Suppressor macrophage treated with lipopolysaccharide for 1 hour (primary cell): ENCODE data around the gene CCZ1.
A peak's percentile ranks its signal among the peaks of the same experiment; 100 is the strongest.
"Not testable (repeated sequence)": the region's sequence is repeated elsewhere in the genome, so short reads cannot be mapped to it uniquely, and the experiment has no call there.

ENCODE experiments used
- DNase-seq, 3 donors: peaks; one replicate each; pipeline ENCODE4 v3.0.0-alpha.2; 2020 to 2022

CCZ1 gene

DNA sequence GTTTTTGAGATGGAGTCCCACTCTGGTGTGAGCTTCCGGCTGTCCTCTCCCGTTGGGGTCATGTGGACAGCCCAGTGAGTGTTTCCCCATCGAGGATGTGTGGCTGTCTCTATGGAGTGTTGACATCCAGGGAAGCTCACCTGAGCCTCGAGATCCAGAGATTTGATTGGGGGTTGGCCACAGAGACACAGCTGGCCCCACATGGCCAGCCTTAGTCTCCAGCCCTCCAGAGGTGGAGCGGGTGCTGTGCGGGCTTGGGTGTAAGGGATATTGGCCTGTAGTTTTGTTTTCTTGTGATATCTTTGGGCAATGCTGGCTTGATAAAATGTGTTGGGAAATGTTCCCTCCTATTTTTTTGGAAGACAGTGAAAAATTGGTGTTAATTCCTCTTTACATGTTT lies 18.0 kb downstream of the CCZ1 start:
- not testable (repeated sequence) for DNase-seq

DNA sequence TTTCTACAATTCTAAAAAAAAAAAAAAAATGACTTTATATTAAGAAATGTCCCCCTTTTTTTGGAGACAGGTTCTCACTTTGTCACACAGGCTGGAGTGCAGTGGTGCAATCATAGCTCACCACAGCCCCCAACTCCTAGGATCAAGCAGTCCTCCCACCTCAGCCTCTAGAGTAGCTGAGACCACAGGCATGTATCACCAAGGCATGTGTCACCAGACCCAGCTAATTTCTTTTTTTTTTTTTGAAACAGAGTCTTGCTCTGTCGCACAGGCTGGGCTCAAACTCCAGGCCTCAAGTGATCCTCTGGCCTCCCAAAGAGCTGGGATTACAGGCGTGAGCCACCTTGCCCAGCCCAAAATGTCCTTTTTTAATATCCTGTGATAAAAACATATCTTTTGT lies 25.6 kb downstream of the CCZ1 start:
- not testable (repeated sequence) for DNase-seq

DNA sequence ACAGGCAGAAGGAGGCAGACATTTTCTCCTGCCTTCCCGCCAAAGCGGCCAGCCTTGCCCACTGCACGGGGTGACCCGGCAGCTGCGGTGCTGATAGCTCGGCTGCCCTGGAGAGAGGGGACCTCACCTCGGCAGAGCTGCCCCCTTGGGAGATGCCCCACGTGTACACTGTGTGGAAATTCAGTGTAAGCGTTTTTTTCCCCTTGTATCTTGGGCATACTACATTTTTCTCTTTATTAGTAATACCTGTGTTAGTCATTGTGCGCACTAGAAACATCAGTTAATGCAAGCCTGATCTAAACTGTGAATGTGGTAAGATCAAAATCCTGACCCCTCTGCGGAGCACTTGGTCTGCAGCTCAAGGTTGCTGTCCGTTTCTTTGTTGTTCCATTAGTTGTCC lies 26.1 kb downstream of the CCZ1 start:
- not testable (repeated sequence) for DNase-seq

DNA sequence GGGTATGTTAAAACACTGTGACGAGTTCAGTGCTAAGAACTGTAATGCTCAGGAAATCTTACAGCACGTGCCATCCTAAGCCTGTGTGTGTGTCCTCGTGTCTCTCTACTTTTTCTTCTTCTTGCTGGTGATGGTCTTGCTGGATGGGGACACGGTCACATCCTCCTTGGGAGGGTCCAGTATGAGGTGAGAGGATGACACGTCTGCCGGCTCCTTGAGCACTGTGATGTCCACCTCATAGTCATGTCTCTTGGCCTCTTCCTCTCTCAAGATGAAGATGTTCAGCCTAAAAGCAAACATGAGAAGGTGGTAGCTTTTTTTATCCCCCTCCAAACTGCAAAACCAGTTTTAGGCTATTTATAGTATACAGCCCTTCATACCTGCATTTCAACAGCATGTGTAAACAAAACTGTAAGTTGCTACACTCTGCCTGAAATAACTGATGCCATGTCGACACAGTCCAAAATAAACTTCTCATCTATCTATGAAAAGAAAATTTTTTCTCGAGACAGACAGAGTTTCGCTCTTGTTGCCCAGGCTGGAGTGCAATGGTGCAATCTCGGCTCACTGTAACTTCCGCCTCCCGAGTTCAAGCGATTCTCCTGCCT lies 27.8 kb downstream of the CCZ1 start:
- DNase-seq = not testable (repeated sequence)

DNA sequence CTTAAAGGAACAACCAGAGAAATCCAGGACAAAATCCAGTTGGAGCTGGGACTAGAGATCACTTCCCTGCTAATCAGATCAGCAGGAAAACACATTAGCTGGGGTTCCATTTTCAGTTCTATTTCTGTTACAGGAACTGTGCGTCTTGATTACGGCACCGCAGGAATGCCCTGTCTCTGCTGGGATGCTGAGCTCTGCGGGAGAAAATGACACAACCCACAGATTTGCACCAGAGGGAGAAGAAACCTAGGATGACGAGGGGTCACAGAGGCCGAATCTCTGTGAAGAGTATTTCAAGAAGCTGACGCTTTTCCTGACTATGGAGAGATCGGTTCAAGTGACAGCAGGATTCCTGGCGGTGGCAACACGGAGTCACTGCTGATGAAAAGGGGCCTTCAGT lies 31.8 kb downstream of the CCZ1 start:
- not testable (repeated sequence) for DNase-seq

DNA sequence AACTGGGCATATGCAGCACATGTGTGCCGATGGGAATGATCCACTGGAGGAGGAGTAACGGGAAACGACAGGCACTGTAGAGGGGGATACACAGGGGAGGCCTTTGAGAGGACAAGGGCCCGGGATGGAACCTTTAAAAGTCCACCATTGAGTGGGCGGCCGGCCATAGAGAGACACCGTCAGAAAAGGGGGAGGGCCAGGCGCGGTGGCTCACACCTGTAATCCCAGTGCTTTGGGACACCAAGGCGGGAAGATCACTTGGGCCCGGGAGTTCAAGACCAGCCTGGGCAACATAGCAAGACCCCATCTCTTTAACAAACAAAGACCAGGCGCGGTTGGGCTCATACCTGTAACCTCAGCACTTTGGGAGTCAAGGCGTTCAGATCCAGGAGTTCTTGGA lies 32.7 kb downstream of the CCZ1 start:
- DNase-seq = not testable (repeated sequence)

DNA sequence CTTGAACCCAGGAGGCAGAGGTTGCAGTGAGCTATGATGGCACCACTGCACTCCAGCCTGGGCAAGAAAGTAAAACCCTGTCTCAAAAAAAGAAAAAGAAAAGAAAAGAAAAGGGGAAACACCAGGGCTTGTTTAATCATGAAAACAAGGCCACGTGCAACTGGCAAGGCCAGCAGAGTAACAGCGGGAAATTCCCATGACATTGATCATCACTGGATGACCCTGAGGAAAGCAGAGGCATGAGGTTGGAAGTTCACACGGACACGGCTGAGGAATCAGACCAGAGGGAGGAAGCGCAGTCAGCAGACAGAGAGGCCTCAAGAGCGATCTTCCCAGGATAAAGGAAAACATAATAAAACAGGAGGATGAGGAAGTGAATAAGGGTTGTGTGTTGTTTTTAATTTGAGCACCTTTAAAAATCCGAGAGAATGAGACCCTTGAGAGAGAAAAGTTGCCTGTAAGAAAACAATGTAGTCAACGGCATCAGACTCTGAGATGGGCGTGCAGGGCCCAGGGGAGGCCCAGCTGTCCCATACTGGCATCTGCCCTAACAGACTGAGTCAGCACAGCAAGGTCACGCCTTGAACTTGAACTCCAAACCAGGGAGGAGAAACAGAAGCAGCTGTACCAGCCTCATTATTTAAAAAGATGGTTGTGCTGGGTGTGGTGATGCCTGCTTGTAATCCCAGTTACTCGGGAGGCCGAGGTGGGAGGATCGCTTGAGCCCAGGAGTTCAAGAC lies 33.5 kb downstream of the CCZ1 start:
- peak in 1 of 3 donors; percentile 28 for DNase-seq

DNA sequence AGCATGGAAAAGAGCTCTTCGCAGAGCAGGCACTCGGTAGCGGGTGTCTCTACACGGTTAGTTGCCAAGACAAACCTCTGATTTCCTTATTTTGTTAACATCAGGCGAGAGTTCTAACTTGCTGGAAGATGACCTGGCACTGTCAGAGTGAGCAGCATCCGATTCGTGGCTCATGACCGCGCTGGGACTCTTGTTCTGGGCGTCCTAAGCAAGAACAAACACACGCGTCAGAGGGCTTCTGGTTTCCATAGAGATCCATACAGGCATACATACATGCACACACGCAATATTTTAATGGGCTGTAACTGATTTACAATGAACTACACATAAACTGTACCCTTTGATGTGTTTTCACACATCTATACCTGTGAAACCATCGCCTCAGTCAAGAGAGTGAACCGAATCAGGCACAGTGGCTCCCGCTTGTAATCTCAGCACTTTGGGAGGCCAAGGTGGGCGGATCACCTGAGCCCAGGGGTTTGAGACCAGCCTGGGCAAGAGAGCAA lies 36.5 kb downstream of the CCZ1 start:
- DNase-seq = not testable (repeated sequence)

DNA sequence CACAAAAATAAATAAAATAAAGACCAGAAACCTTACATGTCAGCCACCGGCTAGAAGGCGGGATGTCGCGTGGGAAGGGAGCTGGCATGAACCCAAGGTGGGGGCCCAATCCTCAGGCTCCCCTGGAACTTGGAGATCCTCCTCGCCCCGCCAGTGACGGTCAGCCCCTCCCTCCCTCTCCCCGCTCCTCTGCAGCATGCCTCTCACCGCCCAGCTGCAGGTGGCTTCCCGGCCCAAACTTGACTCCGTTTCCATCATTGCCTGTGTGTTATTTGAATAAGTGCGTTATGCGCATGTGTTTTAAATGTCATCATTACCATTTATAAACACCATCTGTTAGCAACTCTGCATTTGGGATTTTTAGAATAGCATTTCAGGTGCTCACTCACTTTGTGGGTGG lies 64.7 kb downstream of the CCZ1 start:
- DNase-seq = not testable (repeated sequence)

DNA sequence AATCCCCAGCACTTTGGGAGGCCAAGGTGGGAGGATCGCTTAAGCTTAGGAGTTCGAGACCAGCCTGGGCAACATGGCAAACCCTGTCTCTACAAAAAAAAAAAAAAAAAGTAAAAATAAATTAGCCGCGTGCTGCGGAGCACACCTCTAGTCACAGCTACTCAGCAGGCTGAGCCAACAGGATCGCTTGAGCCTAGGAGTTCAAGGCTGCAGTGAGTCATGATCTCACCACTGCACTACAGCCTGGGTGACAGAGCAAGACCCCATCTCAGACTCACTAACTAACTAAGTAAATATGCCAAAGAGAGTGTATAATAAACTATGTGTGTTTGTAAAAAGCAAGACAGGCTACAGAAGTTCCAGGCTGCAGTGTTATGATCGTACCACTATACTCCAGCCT lies 65.3 kb downstream of the CCZ1 start:
- not testable (repeated sequence) for DNase-seq

DNA sequence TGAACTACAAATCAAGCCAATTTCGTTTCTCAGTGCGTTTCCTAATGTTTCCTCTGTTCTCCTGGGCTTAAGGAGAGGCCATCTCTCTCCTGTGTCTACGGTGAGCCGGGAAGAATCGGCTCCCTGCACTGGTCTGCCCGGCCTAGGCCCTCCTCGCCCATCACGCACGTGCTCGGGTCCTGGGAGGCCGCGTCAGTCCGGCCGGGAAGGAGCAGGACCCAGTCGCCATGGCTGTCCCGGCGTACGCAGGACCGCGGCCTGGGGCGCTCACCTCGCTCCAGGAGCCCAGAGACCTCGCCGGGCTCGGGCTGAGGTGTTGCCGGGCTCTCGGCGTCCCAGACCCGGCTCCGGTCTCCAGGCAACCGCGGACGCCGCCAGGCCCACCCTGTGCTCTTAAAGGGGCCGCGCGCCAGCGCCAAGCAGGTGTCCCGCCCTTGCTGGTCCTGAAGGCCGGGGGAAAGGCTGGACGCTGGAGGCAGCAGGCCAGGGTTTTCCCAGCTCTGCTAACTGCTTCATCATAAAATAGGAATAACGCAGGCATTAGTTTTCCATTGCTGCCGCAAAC lies 71.9 kb downstream of the CCZ1 start, which contains the start of gene RSPH10B:
Gene RSPH10B (minus strand): TSS at position 343 of the 565 bp plus-strand sequence. CDS start 3,573 bp downstream, outside the sequence.
- not testable (repeated sequence) for DNase-seq

DNA sequence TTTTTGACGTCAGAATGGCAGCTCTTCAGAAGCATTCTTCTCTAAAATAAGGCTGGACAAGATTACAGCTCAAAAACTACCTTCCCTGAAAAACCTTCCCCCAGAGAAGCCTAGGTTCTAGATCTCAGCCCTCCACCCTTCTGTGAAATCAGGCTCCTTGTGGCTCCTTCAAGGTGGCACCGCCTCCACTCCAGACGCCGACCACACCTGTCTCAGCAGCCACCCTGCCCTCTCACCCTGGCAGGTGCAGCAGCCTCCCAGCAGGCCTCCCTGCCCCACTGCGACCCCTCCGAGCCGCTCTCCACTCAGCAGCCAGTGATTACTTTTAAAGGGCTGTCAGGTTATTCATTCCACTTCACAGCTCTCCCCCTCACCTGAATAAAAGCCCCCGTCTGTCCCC lies 75.0 kb downstream of the CCZ1 start:
- not testable (repeated sequence) for DNase-seq
